Psoas muscle (tissue), 8 donors: Measurements from ENCODE around the gene HDAC5. TPM values are rescaled to one million over a fixed set of nuclear protein-coding genes. Genes with fewer than 3 reads are reported as not detected.

ENCODE experiments used
- ATAC-seq, 4 donors: fragments of 200-7000 bp; cut with Tn5 transposase; one replicate each; pipeline ENCODE4 v1.9.1; 2020; ENCODE audit warnings: moderate library complexity in 3 of 4, mild to moderate bottlenecking in 2 of 4
- DNase-seq, 2 donors: peaks; one replicate each; pipeline ENCODE4 v3.0.0-alpha.2; 2020
- H3K27ac ChIP-seq: fragments of 200-600 bp; one replicate; pipeline ENCODE4 v1.8.0; 2022
- H3K27me3 ChIP-seq, 3 donors: fragments of 200-600 bp in 1 of 3; one replicate each; pipeline versions ENCODE4 v1.6.1 to v1.8.0; 2013 to 2022; ENCODE audit warnings: low read length in 2 of 3, mild to moderate bottlenecking in 2 of 3, moderate library complexity in 1 of 3; ENCODE audit not compliant: insufficient read depth in 3 of 3
- H3K36me3 ChIP-seq, 2 donors: fragments of 200-600 bp in 1 of 2; one replicate each; pipeline versions ENCODE4 v1.6.1 to v1.8.0; 2013 to 2022; ENCODE audit warnings: low read depth in 1 of 2, mild to moderate bottlenecking in 1 of 2, moderate library complexity in 1 of 2; ENCODE audit not compliant: insufficient read depth in 1 of 2
- H3K4me1 ChIP-seq: fragments of 200-600 bp; one replicate; pipeline ENCODE4 v1.8.0; 2022
- H3K4me3 ChIP-seq: fragments of 200-600 bp; one replicate; pipeline ENCODE4 v1.8.0; 2022; ENCODE audit warnings: mild to moderate bottlenecking
- H3K9me3 ChIP-seq: fragments of 200-600 bp; one replicate; pipeline ENCODE4 v1.8.0; 2022
- WGBS, 3 donors: extraction: QIAGEN DNeasy Blood & Tissue Kit; methylation state at CpG; one replicate each; pipeline versions ENCODE4 v1.1.6 to v1.1.7; 2013; 5-methylcytosine and 5-hydroxymethylcytosine counted together
- intact Hi-C, 2 donors: fragments of 100-400 bp; cut with DNase I; formaldehyde crosslinking; loops; one replicate each; pipeline versions ENCODE4 v1.11.0 to v1.14.2; 2022
- polyA plus RNA-seq, 3 donors: library from polyadenylated mRNA; stranded (reverse); fragments of 200-250 nt; gene quantifications; one replicate each; pipeline ENCODE4 v1.2.3, GENCODE V29; 2013
- total RNA-seq, 4 donors: library from RNA; stranded (reverse); fragmentation: NEBNext Ultra II Directional in 2 of 4; extraction: Animal tissue kit (Norgen Biotek cat#: 25700) in 2 of 4; gene quantifications; one replicate each; pipeline versions ENCODE4 v1.2.1 to v1.2.4, GENCODE V29; 2021 to 2023
- TF ChIP-seq, protein P1 (sequence below): fragments of 200-600 bp; IDR thresholded peaks from one replicate; pipeline ENCODE4 v1.8.0; 2022; ENCODE audit warnings: antibody characterized with exemption
- donor health status: healthy with polysubstance abuse.
- donor health status: DM: no; HTN: no; CAD: no; lungs with moderate emphysema.
- donor health status: Bipolar disorder and iron deficiency.
- donor health status: healthy.
- donor health status: DM: yes; HTN: yes; CAD: no.
- donor health status: DM: no; HTN: no; CAD: no.
- donor health status: DM: no; HTN: no; CAD: no.
- donor health status: DM: yes; HTN: yes; CAD: no.

The HDAC5 gene
- total and polyA plus RNA-seq, 7 donors = 8.8 to 75.6 (median 35.8) TPM

DNA sequence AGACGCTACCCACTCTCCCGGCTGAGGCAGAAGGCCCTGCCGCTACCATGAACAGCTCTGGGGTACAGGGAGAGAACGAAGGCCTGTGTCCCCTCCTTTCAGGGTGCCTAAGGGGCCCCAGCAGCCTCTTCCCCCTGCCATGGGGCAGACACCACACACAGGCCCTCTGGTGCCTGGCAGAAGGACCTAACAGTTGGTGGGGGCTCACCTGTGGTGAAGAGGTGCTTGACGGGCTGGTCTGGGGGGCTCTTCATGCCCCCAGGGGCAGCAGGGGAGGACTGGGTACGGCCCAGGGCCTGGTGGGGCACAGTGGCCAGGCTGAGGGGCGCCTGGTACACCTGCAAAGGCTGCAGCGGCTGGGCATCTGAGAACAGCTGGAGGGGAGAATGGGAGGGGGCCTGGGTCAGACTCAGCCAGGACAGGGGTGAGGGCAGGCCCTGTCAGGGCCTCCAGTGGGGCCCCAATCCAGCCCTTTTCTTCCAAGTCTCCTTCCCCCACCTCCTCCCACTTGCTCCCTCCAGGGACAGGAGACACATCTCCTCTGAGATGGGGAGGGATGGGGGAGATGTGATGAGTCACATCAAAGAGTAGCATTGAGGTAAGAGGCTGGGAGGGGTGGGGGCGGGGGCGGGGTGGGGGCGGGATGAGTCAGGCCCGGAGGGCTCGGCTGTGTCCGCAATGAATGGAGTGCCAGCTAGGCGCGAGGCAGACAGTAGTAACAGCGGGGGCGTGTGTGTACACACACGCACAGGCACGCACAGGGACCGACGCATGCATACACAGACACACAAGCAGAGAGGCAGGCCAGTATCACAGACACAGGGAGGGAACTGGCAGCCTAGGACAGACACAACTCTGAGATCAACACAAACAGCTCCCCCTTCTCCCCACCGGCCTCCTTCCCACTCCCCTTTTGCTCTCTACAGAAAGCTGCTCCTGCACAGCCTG, 36.8 kb downstream of the HDAC5 start:
- Histone ChIP-seq H3K4me3 (no peak overlapping the region), H3K27ac (peak overlapping the region; percentile 63), H3K4me1 (peaks cover 6% of the 10 kb centered on the region), H3K9me3 (no peaks in the 10 kb centered on the region), H3K27me3 (no peaks in the 10 kb centered on the region), H3K36me3 (peaks cover 5 to 98% of the 10 kb centered on the region in 2 donors)
- DNase-seq (peak; percentile 61 to 80), ATAC-seq (peak; percentile 70 to 82 (median 77))
- TF ChIP-seq, protein P1, sequence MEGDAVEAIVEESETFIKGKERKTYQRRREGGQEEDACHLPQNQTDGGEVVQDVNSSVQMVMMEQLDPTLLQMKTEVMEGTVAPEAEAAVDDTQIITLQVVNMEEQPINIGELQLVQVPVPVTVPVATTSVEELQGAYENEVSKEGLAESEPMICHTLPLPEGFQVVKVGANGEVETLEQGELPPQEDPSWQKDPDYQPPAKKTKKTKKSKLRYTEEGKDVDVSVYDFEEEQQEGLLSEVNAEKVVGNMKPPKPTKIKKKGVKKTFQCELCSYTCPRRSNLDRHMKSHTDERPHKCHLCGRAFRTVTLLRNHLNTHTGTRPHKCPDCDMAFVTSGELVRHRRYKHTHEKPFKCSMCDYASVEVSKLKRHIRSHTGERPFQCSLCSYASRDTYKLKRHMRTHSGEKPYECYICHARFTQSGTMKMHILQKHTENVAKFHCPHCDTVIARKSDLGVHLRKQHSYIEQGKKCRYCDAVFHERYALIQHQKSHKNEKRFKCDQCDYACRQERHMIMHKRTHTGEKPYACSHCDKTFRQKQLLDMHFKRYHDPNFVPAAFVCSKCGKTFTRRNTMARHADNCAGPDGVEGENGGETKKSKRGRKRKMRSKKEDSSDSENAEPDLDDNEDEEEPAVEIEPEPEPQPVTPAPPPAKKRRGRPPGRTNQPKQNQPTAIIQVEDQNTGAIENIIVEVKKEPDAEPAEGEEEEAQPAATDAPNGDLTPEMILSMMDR = no peak
- 54 to 61% (median 55%) methylated on average over 21 to 23 of the region's 23 CpGs for WGBS, 3 donors
- intact Hi-C loops = no loop called here

DNA sequence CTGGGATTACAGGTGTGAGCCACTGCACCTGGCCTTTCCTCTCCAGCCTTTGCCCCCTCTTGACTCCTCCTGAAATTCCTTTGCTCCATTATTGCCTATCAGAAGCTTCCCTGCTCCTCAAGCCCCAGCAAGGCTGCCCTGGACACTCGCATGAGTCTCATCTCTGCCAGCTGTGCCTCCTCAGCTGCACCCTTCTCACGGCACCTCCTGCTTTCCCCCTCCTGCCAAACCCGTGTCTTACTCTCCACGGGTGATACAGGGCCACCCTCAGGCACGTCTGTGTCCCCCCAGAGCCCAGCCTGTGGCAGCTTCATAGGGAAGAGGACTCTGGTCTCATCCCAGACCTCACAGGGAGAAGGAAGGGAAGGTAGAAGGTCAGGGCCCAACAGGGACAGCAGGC, 37.5 kb downstream of the HDAC5 start:
- H3K36me3 ChIP-seq = peaks cover 5 to 98% of the 10 kb centered on the region in 2 donors
- TF ChIP-seq, protein P1 = no peak
- H3K9me3 ChIP-seq = no peaks in the 10 kb centered on the region
- H3K27ac ChIP-seq = peak overlapping the region; percentile 63
- intact Hi-C loops = no loop called here
- H3K4me3 ChIP-seq = no peak overlapping the region
- no peaks in the 10 kb centered on the region for H3K27me3 ChIP-seq
- H3K4me1 ChIP-seq = peaks cover 6% of the 10 kb centered on the region
- DNase-seq = no peak
- ATAC-seq = no peak
- WGBS, 3 donors = 62 to 74% (median 66%) methylated on average over 5 of the region's 5 CpGs

DNA sequence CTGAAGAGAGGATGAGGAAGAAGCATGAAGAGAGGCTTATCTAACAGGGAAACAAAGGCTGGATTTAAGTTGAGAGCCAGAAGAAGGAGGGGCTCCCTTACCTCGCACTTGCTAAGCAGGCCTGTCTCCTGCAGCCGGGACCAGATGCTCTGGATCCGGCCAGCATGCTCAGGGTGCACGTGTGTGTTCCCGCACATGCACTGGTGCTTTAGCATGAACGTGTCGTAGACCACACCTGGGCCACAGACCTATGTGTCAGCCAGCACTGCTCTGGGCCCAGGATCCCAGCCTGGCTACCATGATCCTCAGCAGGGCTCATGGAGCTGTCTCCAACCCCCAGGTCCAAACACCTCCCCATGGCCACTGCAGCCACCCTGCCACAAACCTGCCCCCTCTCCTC, 38.5 kb downstream of the HDAC5 start:
- no peak overlapping the region for H3K27ac ChIP-seq
- TF ChIP-seq, protein P1 = no peak
- ATAC-seq = no peak

GRCh38 chr17:44084131-44084538, 39.3 kb downstream of the HDAC5 start:
- no peaks in the 10 kb centered on the region for H3K9me3 ChIP-seq
- WGBS, 3 donors = 61 to 68% (median 65%) methylated on average over 10 of the region's 10 CpGs
- no peak overlapping the region for H3K4me3 ChIP-seq
- intact Hi-C loops = no loop called here
- peaks cover 6% of the 10 kb centered on the region for H3K4me1 ChIP-seq
- TF ChIP-seq, protein P1 = no peak
- H3K36me3 ChIP-seq = peaks cover 5 to 98% of the 10 kb centered on the region in 2 donors
- DNase-seq (no peak), ATAC-seq (peak in 1 of 4 donors; percentile 23)
- H3K27ac ChIP-seq = no peak overlapping the region
- no peaks in the 10 kb centered on the region for H3K27me3 ChIP-seq

More for the DNA sequence above, 38.5 kb downstream of the HDAC5 start:
- Histone ChIP-seq H3K36me3 (peaks cover 5 to 98% of the 10 kb centered on the region in 2 donors), H3K9me3 (no peaks in the 10 kb centered on the region), H3K4me1 (peaks cover 6% of the 10 kb centered on the region), H3K4me3 (no peak overlapping the region), H3K27me3 (no peaks in the 10 kb centered on the region)
- DNase-seq = no peak
- WGBS, 3 donors = 82 to 93% (median 86%) methylated on average over 7 of the region's 7 CpGs
- intact Hi-C loops = no loop called here
